ENCODE data around the gene PRKCH.

The PRKCH gene

DNA sequence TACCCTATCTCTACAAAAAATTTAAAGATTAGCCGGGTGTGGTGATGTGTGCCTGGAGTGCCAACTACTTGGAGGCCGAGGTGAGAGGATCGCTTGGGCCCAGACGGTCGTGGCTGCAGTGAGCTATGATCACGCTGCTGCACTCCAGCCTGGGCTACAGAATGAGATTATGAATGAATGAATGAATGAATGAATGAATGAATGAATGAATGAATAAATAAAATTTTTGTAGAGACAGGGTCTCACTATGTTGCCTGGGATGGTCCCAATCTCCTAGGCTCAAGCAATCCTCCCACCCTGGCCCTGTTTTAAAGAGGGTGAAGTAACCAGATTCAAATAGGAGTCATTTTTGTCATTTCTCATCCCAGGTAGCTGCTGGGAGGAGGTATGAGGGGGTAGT lies 197.7 kb downstream of the PRKCH start:
- Mint-ChIP-seq H3K36me3 (ENCODE audit: low read depth) (no peaks in the 10 kb centered on the region), H3K27me3 (ENCODE audit: low read depth, poor library complexity) (peaks cover 8% of the 10 kb centered on the region), H3K4me3 (no peak overlapping the region), H3K27ac (no peak overlapping the region), H3K9me3 (no peaks in the 10 kb centered on the region), H3K4me1 (peaks cover 13% of the 10 kb centered on the region)
- no peak for DNase-seq
- TF ChIP-seq CTCF (IDR thresholded peaks at IDR 0.05) = no peak

- no peak for TF ChIP-seq CTCF (IDR thresholded peaks at IDR 0.05)
- Mint-ChIP-seq H3K4me3 (no peak overlapping the region), H3K36me3 (ENCODE audit: low read depth) (no peaks in the 10 kb centered on the region), H3K9me3 (no peaks in the 10 kb centered on the region), H3K27me3 (ENCODE audit: low read depth, poor library complexity) (peaks cover 8% of the 10 kb centered on the region), H3K4me1 (peaks cover 13% of the 10 kb centered on the region), H3K27ac (no peak overlapping the region)
- DNase-seq = no peak
These were observed 198.4 kb downstream of the PRKCH start for GRCh38 chr14:61519735-61520134.

DNA sequence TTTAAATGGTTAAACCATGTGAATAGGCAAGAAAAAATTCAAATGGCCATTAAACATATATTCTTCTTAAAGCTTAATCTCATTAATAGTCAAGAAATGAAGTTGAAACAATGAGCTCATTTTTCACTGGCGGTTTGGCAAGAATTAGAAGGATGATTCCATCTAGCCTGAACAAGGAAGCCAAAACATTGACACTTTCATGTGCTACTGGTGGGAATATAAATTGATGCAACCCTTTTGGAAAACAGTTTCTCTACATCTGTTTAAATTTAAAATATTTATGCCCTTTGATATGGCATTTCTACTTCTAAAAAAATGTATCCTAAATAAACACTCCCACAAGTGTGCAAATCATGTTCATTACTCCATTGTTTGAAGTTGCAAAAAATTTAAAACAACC lies 199.2 kb downstream of the PRKCH start:
- H3K36me3 Mint-ChIP-seq (ENCODE audit: low read depth) = no peaks in the 10 kb centered on the region
- peaks cover 8% of the 10 kb centered on the region for H3K27me3 Mint-ChIP-seq (ENCODE audit: low read depth, poor library complexity)
- no peak for DNase-seq
- no peaks in the 10 kb centered on the region for H3K9me3 Mint-ChIP-seq
- H3K27ac Mint-ChIP-seq = no peak overlapping the region
- no peak overlapping the region for H3K4me3 Mint-ChIP-seq
- TF ChIP-seq CTCF (IDR thresholded peaks at IDR 0.05) = no peak
- peaks cover 13% of the 10 kb centered on the region for H3K4me1 Mint-ChIP-seq

GRCh38 chr14:61521773-61522172 lies 200.4 kb downstream of the PRKCH start:
- no peak overlapping the region for H3K4me3 Mint-ChIP-seq
- peaks cover 8% of the 10 kb centered on the region for H3K4me1 Mint-ChIP-seq
- H3K27ac Mint-ChIP-seq = no peak overlapping the region
- TF ChIP-seq CTCF (IDR thresholded peaks at IDR 0.05) = no peak
- peaks cover 8% of the 10 kb centered on the region for H3K27me3 Mint-ChIP-seq (ENCODE audit: low read depth, poor library complexity)
- H3K9me3 Mint-ChIP-seq = no peaks in the 10 kb centered on the region
- H3K36me3 Mint-ChIP-seq (ENCODE audit: low read depth) = no peaks in the 10 kb centered on the region
- DNase-seq = no peak

DNA sequence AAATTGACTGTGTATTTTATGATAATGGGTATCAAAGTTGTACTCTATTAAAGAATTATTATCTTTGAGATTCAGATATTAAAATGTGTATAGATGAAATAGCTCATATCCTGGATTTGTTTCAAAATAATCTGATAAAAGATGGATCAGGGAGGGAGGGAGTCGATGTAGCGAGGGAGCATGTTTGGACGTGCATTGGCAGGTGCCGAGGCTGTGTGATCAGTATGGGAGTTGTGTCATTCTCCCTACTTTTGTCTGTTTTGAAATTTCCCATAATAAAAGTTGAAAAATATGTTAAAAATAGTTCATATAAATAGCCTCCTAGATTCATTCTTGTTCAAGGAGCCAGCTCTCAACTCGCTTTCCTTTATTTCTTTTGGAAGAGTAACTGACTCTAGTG lies 202.4 kb downstream of the PRKCH start:
- Mint-ChIP-seq H3K4me3 (no peak overlapping the region), H3K4me1 (peaks cover 12% of the 10 kb centered on the region), H3K27ac (no peak overlapping the region), H3K27me3 (ENCODE audit: low read depth, poor library complexity) (peaks cover 7% of the 10 kb centered on the region), H3K9me3 (no peaks in the 10 kb centered on the region), H3K36me3 (ENCODE audit: low read depth) (no peaks in the 10 kb centered on the region)
- no peak for TF ChIP-seq CTCF (IDR thresholded peaks at IDR 0.05)
- no peak for DNase-seq

DNA sequence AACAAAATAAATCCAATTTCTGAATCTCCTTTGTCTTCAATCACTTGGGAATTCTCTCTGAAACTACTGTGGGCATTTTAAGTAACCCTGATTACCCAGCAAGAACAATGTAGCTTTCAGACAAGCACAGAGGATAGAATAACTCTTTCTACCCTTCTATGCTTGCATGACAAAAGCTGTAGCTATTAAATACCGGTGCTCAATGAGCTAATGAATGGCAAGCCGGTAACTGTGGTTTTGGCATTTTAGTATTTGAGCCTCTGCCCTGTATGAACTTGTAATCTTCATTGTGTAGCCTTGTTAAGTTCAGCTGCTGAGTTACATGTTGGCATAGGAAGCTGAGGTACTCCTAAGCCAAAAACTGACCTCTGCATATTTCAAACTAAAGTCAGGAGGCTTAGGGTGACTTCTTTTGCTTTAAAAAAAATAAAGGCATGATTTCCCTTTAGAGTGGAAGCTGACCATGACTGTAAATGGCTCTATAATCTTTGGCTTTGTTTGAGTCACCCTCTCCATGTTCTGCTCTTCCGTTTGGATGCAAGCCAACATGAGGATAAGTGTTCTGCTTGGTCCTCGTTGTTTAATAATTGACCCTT lies 202.9 kb downstream of the PRKCH start:
- TF ChIP-seq CTCF (IDR thresholded peaks at IDR 0.05) = no peak
- Mint-ChIP-seq H3K9me3 (no peaks in the 10 kb centered on the region), H3K4me3 (no peak overlapping the region), H3K27ac (no peak overlapping the region), H3K4me1 (peaks cover 12% of the 10 kb centered on the region), H3K27me3 (ENCODE audit: low read depth, poor library complexity) (peaks cover 7% of the 10 kb centered on the region), H3K36me3 (ENCODE audit: low read depth) (no peaks in the 10 kb centered on the region)
- no peak for DNase-seq

Data from nephron progenitor cell (in vitro differentiated cells).